GM18858 (cell line): Measurements from ENCODE around the gene PDXK.
A peak's percentile ranks its signal among the peaks of the same experiment; 100 is the strongest.

Experiments used
- ATAC-seq: cut with Tn5 transposase; IDR thresholded peaks from one replicate; pipeline ENCODE4 v1.9.1; 2021; ENCODE audit not compliant: unreplicated experiment

Gene PDXK

DNA sequence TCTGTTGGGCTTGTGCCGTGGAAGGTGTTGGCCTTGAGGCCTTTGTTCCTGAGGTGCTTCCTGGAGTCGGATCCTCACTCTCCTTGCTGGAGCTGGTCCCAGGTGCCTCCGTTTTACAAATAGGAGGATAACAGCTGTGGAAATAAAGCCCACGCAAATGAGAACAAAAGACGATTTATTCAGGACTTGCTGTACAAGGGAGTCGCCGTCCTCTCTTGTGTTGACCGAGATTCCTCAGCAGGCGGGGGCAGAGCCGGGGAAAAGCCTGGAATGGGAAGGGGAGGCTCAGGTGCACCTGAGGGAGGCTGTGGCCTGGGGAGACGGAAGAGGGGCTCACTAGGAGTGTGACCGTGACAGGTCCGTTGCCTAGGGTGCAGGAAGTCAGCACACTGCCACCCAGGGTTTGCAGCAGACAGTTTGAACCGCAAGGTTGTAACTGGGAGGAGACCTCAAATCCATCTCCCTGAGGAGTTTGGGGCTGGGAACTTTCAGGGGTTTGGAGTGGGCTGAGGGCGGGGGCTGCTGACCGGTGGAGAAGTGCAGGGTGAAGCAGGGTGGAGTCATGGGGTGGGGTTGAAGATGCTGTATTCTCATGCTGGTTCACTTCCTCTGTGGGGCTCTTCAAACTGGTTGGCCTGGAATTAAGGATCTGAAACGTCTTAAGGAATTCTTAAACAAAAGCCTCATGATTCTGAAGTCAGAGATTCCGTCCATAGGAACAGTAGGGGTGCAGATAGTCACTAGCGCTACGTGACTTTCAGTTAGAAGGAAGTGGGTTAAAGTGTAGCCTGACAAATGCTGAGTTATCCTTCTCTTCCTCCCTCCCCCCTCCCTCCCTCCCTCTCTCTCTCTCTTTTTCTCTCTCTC, 59.8 kb downstream of the PDXK start:
- no peak for ATAC-seq

DNA sequence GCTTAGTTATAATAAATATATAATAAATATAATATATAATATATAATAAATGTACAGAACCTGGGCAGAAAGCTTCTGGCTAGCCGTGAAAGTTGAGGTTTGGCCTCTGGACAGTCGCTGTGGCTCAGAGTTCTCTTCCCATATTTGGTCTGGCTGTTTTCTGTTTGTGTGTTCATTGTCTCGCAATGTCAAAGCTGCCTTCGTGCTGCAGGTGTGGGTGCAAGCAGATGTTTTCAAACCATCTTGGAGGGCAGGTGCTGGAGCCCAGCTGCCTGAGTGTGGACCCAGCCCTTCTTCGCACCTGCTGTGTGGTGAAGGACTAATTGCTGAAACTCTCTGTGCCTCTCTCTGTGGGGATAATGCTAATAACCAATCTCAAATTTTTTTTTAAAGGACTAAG, 60.7 kb downstream of the PDXK start:
- ATAC-seq = no peak

DNA sequence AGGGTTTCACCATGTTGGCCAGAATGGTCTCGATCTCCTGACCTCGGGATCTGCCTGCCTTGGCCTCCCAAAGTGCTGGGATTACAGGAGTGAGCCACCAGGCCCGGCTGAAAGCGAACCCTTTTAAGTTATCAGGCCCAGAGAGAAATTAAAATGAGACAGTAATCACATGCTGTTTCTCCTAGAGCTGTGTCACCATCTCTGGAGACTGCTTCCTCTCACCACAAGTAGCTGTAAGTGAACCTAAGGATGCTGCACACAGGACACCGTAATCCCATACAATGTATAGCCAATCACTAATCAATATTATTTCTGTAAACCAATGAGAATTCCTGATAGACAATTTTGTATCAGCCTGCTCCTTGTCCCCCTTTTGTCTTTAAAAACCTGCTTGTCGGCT, 62.9 kb downstream of the PDXK start:
- ATAC-seq = no peak

DNA sequence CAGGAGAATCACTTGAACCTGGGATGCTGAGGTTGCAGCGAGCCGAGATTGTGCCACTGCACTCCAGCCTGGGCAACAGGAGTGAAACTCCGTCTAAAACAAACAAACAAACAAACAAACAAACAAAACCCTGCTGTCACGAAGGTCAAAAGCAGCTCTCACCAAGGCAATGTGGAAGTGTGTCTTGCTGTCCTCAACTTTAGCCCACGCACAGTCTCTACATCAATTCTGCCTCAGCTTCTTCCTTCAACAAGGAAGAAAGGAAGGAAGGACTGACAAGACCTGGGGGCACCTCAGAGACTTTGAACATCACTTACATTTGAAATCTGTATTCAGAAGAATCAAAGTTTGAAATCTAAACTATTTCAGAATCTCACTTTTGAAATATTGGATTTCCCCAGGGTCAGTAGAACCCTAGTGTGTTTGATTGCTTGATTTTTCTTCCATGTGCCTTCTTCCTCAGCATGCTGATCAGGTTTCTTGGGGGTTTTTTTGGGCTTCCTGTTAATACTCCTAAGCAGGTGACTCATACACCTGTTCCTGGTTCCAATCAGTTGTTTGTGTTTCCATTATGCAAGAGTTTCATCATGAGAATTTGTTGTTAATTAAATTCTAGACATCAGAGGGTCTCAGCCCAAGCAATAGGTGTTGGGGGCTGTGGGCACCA, 63.6 kb downstream of the PDXK start:
- no peak for ATAC-seq

DNA sequence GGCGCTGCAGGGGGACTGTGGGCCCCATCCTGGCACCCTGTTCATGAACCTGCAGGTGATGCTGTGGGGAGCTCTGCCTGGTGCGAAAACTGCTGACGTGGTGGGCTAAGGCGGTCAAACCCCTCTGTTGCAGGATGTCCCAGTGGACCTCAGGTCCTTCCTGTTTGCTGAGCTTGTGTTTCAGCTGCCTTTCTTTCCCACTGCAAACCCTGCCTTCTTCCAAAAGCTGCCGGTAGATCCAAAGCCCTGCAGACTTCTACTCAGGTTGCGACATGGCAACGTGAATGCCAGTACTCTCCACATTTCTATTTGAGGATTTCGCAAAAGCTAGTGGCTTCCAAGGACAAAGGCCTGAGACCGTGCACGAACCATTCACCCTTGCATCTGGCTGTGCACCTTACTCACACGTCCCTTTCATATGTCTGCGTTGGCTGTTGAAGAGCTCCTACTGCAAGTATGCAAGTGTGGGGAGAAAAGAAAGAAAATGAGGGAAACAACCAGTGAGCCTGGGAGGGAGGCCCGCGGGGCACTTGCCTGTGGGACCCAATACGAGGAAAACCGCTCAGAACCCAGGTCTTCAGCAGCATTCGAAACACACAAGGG, 64.3 kb downstream of the PDXK start:
- ATAC-seq = no peak

DNA sequence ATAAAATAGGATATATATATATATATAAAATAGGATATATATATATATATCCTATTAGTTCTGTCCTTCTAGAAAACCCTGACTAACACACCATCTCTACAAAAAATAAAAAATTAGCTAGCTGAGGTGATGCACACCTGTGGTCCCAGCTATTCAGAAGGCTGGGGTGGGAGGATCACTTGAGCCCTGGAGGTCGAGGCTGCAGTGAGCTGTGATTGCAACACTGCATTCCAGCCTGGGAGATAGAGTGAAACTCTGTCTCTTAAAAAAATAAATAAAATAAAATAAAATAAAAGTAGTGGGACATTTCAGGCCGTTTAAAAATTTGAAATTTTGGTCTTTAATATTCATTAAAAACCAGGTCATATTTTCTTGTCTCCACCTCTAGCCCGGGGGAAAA, 66.2 kb downstream of the PDXK start:
- no peak for ATAC-seq

DNA sequence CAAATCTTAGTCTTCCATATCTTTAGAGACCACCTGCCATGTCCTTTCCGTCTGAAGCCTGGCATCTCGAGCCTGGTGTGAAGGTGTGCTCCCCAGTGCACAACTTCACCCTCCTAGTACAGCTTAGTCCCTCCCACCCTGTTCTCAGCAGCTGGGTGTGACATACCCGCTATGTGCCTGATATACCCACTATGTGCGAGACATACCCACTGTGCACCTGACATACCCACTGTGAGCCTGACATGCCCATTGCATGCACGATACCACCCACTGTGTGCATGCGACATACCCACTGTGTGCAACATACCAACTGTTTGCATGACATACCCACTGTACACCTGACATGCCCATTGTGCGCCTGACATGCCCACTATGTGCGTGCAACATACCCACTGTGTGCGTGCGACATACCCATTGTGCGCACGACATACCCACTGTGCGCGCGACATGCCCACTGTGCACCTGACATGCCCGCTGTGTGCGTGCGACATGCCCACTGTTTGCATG, 67.4 kb downstream of the PDXK start:
- no peak for ATAC-seq

DNA sequence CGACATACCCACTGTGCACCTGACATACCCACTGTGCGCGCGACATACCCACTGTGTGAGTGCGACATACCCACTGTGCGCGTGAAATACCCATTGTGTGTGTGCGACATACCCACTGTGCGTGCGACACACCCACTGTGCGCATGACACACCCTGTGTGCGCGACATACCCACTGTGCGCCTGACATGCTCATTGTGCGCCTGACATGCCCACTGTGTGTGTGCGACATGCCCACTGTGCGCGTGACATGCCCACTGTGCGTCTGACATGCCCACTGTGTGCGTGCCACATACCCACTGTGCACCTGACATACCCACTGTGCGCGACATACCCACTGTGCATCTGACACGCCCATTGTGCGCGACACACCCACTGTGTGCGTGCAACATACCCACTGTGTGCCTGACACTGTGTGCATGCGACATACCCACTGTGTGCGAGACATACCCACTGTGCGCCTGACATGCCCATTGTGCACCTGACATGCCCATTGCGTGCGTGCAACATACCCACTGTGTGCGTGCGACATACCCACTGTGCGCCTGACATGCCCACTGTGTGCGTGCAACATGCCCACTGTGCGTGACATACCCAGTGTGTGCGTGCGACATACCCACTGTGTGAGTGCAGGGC, 68.0 kb downstream of the PDXK start:
- no peak for ATAC-seq

DNA sequence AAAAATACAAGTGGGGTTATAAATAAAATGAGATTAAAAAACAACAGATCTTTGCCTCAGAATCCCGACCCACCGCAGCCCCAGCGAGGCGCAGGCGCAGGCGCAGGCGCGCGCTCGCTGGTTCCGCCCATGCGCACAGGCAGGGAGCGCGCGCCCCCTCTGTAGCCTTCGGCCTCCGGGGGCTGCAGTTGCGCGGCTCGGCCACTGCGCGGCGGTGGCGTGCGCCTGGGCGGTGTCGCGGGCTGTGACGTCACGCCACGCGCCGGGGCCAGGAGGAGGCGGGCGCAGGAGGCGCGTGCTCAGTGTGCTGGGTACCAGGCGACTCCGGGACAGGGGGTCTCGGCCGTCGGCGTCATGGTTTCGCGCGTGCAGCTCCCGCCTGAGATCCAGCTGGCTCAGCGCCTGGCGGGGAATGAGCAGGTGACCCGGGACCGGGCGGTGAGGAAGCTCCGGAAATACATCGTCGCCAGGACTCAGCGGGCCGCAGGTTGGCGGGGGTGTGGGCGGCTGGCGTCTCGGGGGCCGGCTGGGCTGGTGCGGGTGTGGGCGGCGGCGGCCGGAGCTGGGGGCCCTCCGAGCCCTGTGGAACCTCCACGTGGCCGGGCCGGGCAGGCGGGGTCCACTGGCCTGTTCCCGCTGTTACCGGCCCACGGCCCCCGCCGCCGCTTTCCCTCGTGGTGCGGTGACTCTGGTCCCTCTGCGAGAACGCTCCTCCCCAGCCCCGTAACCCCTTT, 70.5 kb downstream of the PDXK start, which contains the start of gene RRP1:
RRP1 (plus strand) TSS at position 302 of the 734 bp plus-strand sequence; CDS start at position 355, 53 bp downstream.
- peak; percentile 77 for ATAC-seq

DNA sequence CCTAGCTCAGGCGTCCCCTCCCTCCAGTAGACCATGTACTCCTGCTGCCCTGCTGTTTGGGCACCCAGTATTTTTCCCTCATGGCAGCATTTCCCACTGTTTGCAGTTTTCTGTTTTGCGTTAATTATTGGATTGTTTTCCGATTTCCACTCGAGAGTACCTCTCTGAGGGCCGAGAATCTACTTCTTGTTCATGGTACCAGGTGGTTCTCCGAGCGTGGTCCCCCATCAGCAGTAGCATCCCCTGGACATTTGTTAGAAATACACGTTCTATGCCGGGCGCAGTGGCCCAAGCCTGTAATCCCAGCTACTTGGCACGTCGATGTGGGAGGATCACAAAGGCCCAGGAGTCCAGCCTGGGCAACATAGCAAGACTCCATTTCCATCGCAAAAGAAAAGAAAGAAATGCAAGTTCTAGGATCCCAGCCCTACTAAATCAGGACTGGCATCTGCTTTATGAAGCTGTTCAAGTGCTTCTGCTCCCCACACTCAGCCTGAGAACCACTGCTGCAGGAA, 71.1 kb downstream of the PDXK start:
- no peak for ATAC-seq

DNA sequence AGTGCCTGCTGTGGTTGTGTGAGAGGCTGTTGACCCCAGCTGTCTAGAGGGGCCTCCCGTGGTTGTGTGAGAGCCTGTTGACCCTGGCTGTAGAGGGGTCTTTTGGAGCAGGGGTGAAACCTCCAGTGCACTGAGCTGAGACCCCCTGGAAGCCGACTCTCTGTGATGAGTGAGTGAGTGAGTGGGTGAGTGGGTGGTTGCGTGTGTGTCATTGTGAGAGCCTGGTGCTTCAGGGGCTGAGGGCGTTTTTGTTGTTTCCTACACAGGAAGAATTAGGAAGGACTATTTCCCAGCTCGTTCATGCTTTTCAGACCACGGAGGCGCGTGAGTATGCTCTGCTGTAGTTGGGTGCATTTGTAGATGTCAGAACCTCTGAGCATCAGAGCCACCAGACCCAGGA, 73.5 kb downstream of the PDXK start:
- no peak for ATAC-seq

DNA sequence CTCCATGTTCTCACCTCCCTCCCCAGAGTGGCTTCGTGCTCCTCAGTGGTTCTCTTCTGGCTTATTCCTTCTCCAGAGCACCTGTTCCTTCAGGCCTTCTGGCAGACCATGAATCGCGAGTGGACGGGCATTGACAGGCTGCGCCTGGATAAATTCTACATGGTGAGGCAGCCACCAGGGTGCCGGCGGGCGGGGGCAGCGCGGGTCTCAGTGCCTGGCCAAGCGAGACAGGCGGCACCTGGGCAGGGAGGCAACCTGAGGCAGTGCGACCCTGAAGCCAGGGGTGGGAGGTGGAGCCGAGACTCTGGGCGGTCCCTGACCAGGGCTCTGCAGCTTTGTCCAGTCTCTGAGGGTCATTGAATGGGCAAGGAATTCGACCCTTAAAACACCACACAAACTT, 74.3 kb downstream of the PDXK start:
- no peak for ATAC-seq

DNA sequence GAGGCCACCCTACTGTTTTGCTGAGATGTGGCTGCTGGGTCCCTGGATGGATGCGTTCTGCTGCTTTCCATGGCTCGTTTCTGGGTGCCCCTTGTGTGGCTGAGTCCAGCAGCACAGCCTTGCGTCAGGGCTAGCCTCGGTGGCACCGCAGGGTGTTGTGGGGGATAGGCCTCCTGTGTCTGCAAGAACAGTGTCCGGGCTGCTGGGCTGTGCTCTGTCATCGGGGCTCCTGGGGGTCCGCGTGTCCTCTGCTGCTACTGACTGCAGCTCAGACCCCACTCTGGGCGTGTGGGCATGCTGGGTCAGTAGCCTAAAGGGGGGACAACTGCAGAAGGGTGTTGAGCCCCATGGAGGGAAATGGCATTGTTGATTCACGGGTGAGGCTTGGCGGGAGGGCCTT, 75.4 kb downstream of the PDXK start:
- no peak for ATAC-seq

DNA sequence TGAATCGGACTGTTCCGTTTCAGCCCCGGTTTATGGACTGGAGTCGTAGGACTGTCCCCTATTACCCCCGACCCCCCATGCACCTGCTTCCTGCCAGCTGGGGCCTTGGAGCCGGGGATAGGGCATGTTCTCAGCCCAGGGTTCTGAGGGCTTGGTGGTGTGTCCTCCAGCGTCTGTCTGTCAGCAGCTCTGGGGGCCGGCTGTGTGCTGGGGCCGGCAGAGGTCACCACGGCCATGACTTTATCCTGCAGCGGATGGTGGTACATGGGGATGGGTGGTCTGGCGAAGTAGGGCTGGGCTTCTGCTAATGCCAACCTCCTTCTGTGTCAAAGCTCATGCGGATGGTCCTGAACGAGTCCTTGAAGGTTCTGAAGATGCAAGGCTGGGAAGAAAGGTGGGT, 75.9 kb downstream of the PDXK start:
- ATAC-seq = no peak

DNA sequence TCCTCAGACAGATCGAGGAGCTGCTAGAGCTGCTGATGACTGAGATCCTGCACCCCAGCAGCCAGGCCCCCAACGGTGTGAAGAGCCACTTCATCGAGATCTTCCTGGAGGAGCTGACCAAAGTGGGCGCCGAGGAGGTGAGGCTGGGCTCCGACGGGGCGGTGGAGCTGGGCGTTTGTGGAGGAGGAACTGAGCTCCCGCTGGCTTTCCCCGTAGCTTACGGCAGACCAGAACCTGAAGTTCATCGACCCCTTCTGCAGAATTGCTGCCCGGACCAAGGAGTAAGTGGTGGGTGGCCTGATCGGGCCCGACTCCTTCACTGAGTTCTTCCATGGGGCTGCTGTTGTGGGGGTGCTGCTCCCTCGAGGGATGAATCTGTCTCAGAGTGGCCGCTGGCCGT, 78.5 kb downstream of the PDXK start:
- ATAC-seq = no peak

DNA sequence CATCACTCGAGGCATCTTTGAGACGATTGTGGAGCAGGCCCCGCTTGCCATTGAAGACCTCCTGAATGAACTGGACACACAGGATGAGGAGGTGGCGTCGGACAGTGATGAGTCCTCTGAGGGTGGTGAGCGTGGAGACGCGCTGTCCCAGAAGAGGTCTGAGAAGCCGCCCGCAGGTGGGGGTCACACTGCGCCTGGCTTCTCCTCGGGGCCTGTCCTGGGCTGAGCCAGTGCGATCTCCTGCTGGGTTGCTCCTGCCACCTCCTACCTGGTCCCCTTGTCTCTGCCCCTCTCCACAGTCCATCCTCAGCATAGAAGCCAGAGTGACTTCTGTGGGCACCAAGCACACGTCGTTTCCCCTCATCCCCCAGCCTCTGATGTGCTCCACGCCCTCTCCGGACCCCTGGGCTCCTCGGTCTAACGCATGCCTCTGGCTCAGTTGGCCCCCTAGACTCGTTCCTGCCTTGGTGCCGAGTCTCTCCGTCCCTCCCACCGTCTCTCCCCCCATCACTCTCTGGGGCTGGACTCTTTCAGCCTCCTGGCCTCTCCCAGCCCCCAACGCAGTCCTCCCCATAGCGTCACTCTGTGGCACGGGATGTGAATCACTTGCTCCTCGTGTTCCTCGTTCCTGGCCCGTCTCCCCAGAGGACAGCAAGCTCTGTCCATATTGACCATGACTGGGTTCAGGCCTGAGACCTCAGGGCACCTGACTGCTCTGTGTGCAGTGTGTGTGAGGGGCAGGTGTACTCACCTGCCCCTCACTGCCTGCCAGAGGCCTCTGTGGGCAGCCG, 79.2 kb downstream of the PDXK start:
- no peak for ATAC-seq

DNA sequence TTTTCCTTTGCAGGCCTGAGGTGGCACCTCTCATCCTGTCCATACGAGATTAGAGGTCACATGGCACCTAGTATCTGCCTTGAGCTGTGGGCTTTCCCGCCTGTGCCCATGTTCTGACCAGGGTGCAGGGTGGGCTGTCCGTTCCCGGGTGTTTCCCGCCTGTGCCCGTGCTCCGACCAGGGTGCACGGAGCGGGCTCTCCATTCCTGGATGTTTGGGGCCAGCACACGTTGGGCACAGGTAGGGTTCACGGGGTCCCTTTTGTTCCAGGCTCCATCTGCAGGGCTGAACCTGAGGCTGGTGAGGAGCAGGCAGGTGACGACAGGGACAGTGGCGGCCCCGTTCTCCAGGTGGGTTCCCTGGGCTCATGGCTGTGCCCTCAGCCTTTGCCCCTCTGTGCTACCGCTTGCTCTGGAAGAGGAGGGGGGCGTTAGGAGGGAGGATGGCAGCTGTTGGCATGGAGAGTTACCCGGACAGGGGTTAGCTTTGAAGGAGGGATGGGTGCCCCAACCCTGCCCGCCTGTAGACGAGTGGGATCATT, 80.4 kb downstream of the PDXK start:
- ATAC-seq = no peak

DNA sequence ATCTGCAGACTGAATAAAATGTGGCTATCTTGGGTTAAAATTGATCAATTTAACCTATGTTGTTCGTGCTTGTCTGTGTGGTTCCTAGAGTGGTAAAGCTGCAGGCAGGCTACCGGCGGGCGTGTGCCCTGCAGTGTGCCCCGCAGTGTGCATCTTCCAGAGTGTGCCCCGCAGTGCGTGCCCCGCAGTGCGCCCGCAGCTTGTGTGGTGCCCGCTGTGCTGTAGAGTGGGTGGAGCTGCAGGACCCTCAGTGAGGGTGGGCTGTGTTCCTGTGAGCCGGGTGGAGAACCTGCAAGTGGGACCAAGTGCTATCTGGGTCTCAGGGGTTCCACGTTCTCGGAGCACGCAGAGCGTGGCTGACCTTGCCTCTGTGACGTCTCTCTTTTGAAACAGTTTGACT, 81.2 kb downstream of the PDXK start:
- no peak for ATAC-seq

DNA sequence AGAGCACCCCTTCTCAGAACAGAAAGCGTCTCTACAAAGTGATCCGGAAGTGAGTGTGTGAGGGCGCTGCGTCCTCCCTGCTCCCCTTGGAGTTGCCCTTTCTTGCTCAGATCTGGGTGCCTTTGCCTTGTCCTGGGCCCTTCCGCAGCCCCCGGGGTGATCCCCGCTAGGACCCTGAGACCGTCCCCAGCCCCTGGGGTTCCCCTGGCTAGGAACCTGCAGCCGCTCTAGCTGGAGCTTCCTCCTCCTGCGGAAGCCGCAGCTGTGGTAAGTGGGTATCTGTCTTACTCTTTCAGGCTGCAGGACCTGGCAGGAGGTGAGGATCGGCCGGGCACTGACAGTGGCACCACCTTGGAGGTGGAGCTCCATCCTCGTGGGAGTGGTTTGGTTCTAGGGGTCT, 81.6 kb downstream of the PDXK start:
- no peak for ATAC-seq
